Measurements from ENCODE around the gene ZFYVE28.
"Not testable (repeated sequence)": the region's sequence is repeated elsewhere in the genome, so short reads cannot be mapped to it uniquely, and the experiment has no call there.

Gene ZFYVE28

GRCh38 chr4:2417765-2418649 lies at the start of gene ZFYVE28:
TSS of gene ZFYVE28 (minus strand) at chr4:2418645. CDS start at chr4:2418323, 322 bp downstream.
- no peak for DNase-seq

- DNase-seq: not testable (repeated sequence)
Measured at GRCh38 chr4:2465544-2465943, 47.1 kb upstream of the ZFYVE28 start.

- DNase-seq: no peak
Measured at GRCh38 chr4:2465032-2465431, 46.6 kb upstream of the ZFYVE28 start.

GRCh38 chr4:2462992-2463762 lies 44.7 kb upstream of the ZFYVE28 start:
- DNase-seq: no peak

GRCh38 chr4:2462218-2462991 lies 44.0 kb upstream of the ZFYVE28 start:
- no peak for DNase-seq

GRCh38 chr4:2461246-2461960 lies 43.0 kb upstream of the ZFYVE28 start:
- no peak for DNase-seq

GRCh38 chr4:2459589-2460349 lies 41.3 kb upstream of the ZFYVE28 start:
- DNase-seq: no peak

GRCh38 chr4:2458546-2459491 lies 40.4 kb upstream of the ZFYVE28 start:
- peak; percentile 29 for DNase-seq

- no peak for DNase-seq
Measured at GRCh38 chr4:2457481-2458295, 39.2 kb upstream of the ZFYVE28 start.

GRCh38 chr4:2451821-2452785 lies 33.7 kb upstream of the ZFYVE28 start:
- DNase-seq: no peak

- DNase-seq: no peak
Measured at GRCh38 chr4:2451036-2451520, 32.6 kb upstream of the ZFYVE28 start.

GRCh38 chr4:2450394-2451035 lies 32.1 kb upstream of the ZFYVE28 start:
- DNase-seq: no peak

GRCh38 chr4:2449511-2450392 lies 31.3 kb upstream of the ZFYVE28 start:
- no peak for DNase-seq

- no peak for DNase-seq
Measured at GRCh38 chr4:2449051-2449450, 30.6 kb upstream of the ZFYVE28 start.

- DNase-seq: no peak
Measured at GRCh38 chr4:2448589-2448988, 30.1 kb upstream of the ZFYVE28 start.
